ENCODE data around the gene MESD. TPM values are rescaled to one million over a fixed set of nuclear protein-coding genes. Genes with fewer than 3 reads are reported as not detected.
"Not testable (repeated sequence)": the region's sequence is repeated elsewhere in the genome, so short reads cannot be mapped to it uniquely, and the experiment has no call there.

Gene MESD
- total RNA-seq, 2 donors from 2014 or later: 21.0 to 24.1 TPM

- intact Hi-C loops (cut with DNase I): loop anchor here (5.0 to 10.0 kb wide), 4 partner anchors 196 to 518 kb away; partner anchors contain the start of gene CEMIP (in 1 of the 2)
- DNase-seq (ENCODE audit: low spot score): no peak
These were observed 19.0 kb downstream of the MESD start for GRCh38 chr15:80970658-80971057.

GRCh38 chr15:80970018-80970657 is 19.5 kb downstream of the MESD start:
- no peak for DNase-seq (ENCODE audit: low spot score)
- intact Hi-C loops (cut with DNase I): loop anchor here (5.0 to 10.0 kb wide), 4 partner anchors 195 to 518 kb away; partner anchors contain the start of gene CEMIP (in 1 of the 2)

- intact Hi-C loops (cut with DNase I): loop anchor here in 1 of 2 donors (10.0 kb wide), 1 partner anchor 405 kb away; no protein-coding TSS in a partner anchor
- no peak for DNase-seq (ENCODE audit: low spot score)
These were observed 20.3 kb downstream of the MESD start for GRCh38 chr15:80969316-80969715.

GRCh38 chr15:80967991-80968510 is 21.6 kb downstream of the MESD start:
- no peak for DNase-seq (ENCODE audit: low spot score)
- intact Hi-C loops (cut with DNase I): loop anchor here in 1 of 2 donors (10.0 kb wide), 1 partner anchor 403 kb away; no protein-coding TSS in a partner anchor

GRCh38 chr15:80967451-80967850 is 22.2 kb downstream of the MESD start:
- intact Hi-C loops (cut with DNase I): loop anchor here in 1 of 2 donors (10.0 kb wide), 1 partner anchor 403 kb away; no protein-coding TSS in a partner anchor
- no peak for DNase-seq (ENCODE audit: low spot score)

GRCh38 chr15:80966431-80967197 is 23.0 kb downstream of the MESD start:
- DNase-seq (ENCODE audit: low spot score): no peak
- intact Hi-C loops (cut with DNase I): loop anchor here in 1 of 2 donors (10.0 kb wide), 1 partner anchor 402 kb away; no protein-coding TSS in a partner anchor

GRCh38 chr15:80965454-80965853 is 24.2 kb downstream of the MESD start:
- DNase-seq (ENCODE audit: low spot score): not testable (repeated sequence)
- intact Hi-C loops (cut with DNase I): loop anchor here in 1 of 2 donors (10.0 kb wide), 1 partner anchor 401 kb away; no protein-coding TSS in a partner anchor

- intact Hi-C loops (cut with DNase I): loop anchor here in 1 of 2 donors (10.0 kb wide), 1 partner anchor 384 kb away; no protein-coding TSS in a partner anchor
- no peak for DNase-seq (ENCODE audit: low spot score)
These were observed 30.7 kb downstream of the MESD start for GRCh38 chr15:80958818-80959495.

- DNase-seq (ENCODE audit: low spot score): no peak
- intact Hi-C loops (cut with DNase I): loop anchor here in 1 of 2 donors (10.0 kb wide), 1 partner anchor 383 kb away; no protein-coding TSS in a partner anchor
These were observed 31.6 kb downstream of the MESD start for GRCh38 chr15:80957976-80958375.

- DNase-seq (ENCODE audit: low spot score): peak; percentile 2
- intact Hi-C loops (cut with DNase I): loop anchor here in 1 of 2 donors (10.0 kb wide), 1 partner anchor 383 kb away; no protein-coding TSS in a partner anchor
These were observed 32.1 kb downstream of the MESD start for GRCh38 chr15:80957556-80957955.

GRCh38 chr15:80955571-80956452 is 33.8 kb downstream of the MESD start:
- peak; percentile 67 for DNase-seq (ENCODE audit: low spot score)
- intact Hi-C loops (cut with DNase I): loop anchor here in 1 of 2 donors (10.0 kb wide), 1 partner anchor 381 kb away; no protein-coding TSS in a partner anchor

GRCh38 chr15:80953953-80954778 is 35.5 kb downstream of the MESD start:
- peak; percentile 49 for DNase-seq (ENCODE audit: low spot score)
- intact Hi-C loops (cut with DNase I): loop anchor here in 1 of 2 donors (10.0 kb wide), 1 partner anchor 379 kb away; no protein-coding TSS in a partner anchor

GRCh38 chr15:80953001-80953952 is 36.3 kb downstream of the MESD start:
- peak; percentile 66 for DNase-seq (ENCODE audit: low spot score)
- intact Hi-C loops (cut with DNase I): loop anchor here in 1 of 2 donors (10.0 kb wide), 1 partner anchor 378 kb away; no protein-coding TSS in a partner anchor

- intact Hi-C loops (cut with DNase I): loop anchor here in 1 of 2 donors (10.0 kb wide), 1 partner anchor 377 kb away; no protein-coding TSS in a partner anchor
- DNase-seq (ENCODE audit: low spot score): peak; percentile 45
These were observed 37.7 kb downstream of the MESD start for GRCh38 chr15:80951941-80952340.

- intact Hi-C loops (cut with DNase I): loop anchor here in 1 of 2 donors (10.0 kb wide), 1 partner anchor 376 kb away; no protein-coding TSS in a partner anchor
- peak; percentile 35 for DNase-seq (ENCODE audit: low spot score)
These were observed 39.1 kb downstream of the MESD start for GRCh38 chr15:80950291-80951078.

All from posterior vena cava (tissue), 2 donors.